CD4-positive, alpha-beta T cell treated with Interleukin-1 beta for 1 hour (primary cell): Measurements from ENCODE around the gene C19orf25.
A peak's percentile ranks its signal among the peaks of the same experiment; 100 is the strongest.

Experiments
- DNase-seq, 2 donors: peaks; one replicate each; pipeline ENCODE4 v3.0.0-alpha.2; 2020 to 2022

C19orf25 gene

DNA sequence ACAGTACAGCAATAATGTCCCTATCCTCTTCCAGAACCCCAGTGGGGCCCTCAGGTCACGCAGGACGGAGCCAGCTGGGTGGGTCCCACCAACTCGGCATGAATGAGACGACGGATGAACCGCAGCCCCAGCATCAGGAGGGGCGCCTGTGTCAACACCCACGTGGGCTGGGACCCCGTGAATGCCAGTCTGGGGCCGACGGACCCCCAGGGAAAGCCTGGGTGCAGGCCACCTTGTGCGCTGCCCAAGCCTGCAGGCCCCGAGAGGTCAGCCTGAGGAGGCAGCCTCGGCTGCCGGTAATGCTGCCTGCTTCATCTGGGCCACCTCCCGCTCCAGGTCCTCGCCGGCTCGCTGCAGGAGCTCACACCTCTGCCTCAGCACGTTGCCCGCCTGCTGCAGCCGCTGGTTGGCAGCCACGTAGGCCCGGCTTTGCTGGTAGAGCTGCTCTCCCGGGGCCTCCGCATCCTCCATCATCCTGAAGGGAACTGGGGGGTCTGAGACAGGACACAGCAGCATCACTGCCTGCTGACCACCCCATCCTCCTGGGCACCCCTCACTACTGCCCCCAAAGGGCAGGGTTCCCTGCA, 4.2 kb downstream of the C19orf25 start:
- no peak for DNase-seq

DNA sequence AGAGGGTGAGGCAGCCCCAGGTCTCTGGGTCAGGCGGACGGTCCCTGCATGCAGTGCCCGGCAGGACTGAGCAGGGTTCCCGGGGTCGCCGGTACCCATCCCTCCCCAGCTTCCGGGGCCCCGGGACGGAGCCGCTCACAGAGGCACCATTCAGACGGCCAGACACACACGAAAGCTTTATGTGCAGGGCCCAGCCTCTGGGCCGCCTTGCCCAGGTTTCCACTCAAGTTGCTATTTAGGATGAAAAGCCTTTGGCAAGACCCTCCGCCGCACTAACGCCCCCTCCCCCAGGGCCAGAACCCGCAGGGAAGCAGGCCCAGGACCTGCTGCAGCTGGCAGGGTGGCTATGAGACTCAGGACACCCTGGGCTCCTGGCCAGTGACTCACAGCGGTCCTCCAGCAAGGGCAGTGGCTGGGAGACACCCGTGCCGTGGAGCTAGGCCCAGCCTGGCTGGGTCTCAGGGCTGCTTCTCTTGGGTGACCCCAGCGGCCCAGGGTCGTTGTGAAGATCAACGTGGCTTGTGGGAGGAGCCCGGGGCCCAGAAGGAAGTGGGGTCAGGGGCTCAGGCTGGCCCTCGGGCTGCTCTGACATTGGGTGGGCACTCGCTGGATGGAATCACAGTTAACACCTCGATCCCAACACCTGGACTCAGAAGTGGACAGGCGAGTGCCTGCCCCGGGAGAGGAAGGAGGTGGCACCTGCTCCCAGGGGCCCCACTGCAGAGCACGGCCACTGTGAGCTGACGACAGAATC, 4.8 kb downstream of the C19orf25 start:
- no peak for DNase-seq

GRCh38 chr19:1473085-1473851, 5.7 kb downstream of the C19orf25 start:
- no peak for DNase-seq

DNA sequence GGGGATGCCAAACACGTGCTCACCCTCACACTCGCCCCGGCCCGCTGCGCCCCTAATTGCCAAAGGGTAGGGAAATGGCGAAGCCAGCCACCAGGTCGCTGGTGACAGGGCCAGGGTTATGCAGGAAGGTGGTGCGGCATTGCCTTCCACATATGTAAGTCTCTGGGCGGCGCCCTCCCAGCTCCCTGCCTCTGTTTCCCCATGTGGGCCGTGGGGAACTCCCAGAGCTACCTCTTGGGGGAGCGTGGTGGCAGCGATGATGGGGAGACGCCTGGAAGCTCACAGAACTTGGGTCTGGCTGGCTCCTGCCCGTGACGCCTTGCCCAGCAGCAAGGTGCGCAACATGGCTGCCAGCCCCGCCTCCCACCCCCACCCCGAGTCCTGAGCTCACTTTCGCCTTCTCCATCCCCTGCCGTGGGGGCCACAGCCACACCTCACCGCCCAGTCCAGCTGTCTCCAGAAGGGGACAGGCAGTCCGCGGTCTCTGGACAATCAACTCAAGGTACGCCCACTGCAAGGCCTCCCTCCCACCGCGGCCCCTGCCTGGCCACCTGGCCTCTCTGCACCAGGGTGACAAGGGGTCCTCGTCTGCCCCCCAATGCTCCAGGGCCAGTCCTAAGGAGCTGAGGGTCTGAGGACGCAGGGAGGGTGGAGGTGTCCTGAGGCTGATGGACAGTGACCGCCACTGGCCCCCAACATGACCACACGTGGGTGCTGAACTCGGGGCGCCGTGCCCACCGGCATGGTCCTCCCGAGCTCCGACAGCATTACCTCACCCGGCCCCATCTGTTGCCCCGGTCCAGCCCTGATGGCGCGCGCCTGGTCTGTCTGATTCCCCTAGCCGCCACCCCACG, 6.6 kb downstream of the C19orf25 start:
- DNase-seq = no peak

- DNase-seq = no peak
Observed at GRCh38 chr19:1471515-1472160, 7.4 kb downstream of the C19orf25 start.

DNA sequence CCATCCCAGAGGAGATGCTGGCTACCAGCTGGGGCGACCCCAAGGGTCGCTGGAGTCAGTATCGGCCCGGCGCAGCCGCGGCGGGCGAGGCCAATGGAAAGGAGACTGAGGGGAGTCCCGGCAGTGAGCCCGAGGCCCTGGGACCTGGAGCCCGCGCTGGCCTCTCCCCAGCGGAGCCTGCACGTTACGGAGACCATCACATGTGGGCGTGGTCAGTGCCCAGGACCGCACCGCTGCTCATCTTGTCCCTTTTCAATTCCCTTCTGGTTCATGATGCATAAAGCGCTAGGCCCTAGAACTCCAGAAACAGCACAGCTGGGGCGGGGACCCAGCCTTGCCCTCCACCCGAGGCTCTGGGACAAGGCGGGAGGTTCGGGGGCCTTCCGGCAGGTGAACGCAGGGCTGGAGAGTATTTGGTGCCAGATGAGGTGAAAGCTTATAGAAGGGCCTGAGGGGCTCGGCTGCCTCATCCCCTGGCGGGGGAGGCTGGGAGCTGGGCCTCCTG, 8.0 kb downstream of the C19orf25 start:
- DNase-seq = no peak

DNA sequence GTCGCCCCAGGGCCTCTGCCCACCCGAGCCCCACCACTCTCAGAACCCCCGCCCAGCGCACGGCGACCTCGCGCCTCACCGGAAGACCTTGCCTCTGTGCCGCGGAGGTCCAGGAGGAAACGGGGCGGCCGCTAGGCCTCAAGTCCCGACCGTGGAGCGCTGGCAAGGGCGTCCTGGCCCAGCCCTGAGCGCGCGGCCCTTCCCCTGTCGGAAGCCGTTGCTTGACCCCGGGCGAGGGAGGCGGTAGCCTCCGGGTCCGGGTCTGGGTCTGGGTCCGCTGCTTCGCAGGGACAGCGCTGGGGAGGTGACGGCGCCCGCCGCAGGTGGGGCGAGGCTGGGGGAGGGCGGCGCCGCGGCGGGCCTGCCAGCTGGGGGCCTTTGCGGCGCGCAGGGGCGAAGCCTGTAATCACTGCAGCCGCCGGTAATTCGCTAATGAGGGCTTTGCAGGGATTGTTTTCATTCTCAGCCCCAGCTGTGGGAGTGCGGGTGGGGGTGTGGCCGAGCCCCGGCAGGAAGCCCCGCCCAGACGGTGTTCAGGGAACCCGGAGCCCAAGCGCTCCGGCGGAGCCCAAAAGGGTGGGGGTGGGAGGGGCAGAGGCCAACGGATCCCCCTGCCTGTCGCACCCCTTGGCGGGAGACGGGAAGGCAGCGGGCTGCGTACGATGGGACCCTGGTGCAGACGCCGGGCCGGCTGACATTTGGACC, 8.6 kb downstream of the C19orf25 start:
- DNase-seq = peak; percentile 69 to 74

DNA sequence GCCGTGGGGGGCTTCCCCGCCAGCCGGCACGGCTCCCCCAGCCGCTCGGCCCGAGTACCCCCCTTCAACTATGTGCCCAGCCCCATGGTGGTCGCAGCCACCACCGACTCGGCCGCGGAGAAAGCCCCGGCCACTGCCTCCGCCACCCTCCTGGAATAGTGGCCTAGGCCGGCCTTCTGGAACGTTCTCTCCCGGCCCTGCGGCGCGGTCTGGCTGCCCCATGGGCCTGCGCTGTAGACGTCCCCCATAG, 9.0 kb downstream of the C19orf25 start:
- DNase-seq = no peak

DNA sequence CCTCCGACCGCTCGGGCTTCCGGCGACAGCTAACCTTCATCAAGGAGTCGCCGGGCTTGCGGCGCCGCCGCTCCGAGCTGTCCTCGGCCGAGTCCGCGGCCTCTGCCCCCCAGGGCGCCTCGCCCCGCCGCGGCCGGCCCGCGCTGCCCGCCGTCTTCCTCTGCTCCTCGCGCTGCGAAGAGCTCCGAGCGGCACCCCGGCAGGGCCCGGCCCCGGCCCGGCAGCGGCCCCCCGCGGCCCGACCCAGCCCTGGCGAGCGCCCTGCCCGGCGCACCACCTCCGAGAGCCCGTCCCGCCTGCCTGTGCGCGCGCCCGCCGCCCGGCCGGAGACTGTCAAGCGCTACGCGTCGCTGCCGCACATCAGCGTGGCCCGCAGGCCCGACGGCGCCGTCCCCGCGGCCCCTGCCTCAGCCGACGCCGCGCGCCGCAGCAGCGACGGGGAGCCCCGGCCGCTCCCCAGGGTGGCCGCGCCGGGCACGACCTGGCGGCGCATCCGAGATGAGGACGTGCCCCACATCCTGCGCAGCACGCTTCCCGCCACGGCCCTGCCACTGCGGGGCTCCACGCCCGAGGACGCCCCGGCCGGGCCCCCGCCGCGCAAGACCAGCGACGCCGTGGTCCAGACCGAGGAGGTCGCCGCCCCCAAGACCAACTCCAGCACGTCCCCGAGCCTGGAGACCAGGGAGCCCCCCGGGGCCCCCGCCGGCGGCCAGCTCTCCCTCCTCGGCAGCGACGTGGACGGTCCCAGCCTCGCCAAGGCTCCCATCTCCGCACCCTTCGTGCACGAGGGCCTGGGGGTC, 9.6 kb downstream of the C19orf25 start:
- peak in 1 of 2 donors; percentile 29 for DNase-seq

GRCh38 chr19:1468821-1469254, 10.2 kb downstream of the C19orf25 start:
- peak in 1 of 2 donors; percentile 34 for DNase-seq

DNA sequence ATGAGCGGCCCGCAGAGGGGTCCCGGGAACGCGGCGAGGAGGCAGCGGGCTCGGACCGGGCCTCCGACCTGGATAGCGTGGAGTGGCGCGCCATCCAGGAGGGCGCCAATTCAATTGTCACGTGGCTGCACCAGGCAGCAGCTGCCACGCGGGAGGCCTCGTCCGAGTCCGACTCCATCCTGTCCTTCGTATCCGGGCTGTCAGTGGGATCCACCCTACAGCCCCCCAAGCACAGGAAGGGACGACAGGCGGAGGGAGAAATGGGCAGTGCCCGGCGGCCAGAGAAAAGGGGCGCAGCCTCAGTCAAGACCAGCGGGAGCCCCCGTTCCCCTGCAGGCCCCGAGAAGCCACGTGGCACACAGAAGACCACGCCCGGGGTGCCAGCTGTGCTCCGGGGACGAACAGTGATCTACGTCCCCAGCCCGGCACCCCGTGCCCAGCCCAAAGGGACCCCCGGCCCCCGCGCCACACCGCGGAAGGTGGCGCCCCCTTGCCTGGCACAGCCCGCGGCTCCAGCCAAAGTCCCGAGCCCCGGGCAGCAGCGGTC, 10.7 kb downstream of the C19orf25 start:
- no peak for DNase-seq

DNA sequence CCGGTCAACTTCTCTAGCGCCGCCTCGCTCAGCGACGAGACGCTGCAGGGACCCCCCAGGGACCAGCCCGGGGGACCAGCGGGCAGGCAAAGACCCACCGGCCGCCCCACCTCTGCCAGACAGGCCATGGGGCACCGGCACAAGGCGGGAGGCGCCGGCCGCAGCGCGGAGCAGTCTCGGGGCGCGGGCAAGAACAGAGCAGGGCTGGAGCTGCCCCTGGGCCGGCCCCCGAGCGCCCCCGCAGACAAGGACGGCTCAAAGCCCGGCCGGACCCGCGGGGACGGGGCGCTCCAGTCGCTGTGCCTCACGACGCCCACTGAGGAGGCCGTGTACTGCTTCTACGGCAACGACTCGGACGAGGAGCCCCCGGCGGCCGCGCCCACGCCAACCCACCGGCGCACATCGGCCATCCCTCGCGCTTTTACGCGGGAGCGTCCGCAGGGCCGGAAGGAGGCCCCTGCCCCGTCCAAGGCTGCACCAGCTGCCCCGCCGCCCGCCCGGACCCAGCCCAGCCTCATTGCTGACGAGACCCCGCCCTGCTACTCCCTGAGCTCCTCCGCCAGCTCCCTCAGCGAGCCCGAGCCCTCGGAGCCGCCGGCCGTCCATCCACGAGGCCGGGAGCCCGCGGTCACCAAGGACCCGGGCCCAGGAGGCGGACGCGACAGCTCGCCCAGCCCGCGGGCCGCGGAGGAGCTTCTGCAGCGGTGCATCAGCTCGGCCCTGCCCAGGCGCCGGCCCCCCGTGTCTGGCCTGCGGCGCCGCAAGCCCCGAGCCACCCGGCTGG, 11.3 kb downstream of the C19orf25 start:
- DNase-seq = no peak

DNA sequence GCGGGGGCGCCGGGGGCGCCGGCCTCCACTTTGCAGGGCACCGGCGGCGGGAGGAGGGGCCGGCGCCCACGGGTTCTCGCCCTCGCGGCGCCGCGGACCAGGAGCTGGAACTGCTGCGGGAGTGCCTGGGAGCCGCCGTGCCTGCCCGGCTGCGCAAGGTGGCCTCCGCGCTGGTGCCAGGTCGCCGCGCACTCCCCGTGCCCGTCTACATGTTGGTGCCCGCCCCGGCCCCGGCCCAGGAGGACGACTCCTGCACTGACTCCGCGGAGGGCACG, 11.9 kb downstream of the C19orf25 start:
- DNase-seq = no peak

- no peak for DNase-seq
Observed at GRCh38 chr19:1466461-1467214, 12.4 kb downstream of the C19orf25 start.

DNA sequence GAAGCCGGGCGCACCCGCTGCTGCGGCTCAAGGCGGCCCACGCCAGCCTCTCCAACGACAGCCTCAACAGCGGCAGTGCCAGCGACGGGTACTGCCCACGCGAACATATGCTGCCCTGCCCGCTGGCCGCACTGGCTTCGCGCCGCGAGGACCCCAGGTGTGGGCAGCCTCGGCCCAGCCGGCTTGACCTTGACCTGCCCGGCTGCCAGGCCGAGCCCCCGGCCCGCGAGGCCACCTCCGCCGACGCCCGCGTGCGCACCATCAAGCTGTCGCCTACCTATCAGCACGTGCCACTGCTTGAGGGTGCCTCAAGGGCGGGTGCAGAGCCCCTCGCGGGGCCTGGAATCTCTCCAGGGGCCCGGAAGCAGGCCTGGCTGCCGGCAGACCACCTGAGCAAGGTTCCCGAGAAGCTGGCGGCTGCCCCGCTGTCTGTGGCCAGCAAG, 13.0 kb downstream of the C19orf25 start:
- no peak for DNase-seq

DNA sequence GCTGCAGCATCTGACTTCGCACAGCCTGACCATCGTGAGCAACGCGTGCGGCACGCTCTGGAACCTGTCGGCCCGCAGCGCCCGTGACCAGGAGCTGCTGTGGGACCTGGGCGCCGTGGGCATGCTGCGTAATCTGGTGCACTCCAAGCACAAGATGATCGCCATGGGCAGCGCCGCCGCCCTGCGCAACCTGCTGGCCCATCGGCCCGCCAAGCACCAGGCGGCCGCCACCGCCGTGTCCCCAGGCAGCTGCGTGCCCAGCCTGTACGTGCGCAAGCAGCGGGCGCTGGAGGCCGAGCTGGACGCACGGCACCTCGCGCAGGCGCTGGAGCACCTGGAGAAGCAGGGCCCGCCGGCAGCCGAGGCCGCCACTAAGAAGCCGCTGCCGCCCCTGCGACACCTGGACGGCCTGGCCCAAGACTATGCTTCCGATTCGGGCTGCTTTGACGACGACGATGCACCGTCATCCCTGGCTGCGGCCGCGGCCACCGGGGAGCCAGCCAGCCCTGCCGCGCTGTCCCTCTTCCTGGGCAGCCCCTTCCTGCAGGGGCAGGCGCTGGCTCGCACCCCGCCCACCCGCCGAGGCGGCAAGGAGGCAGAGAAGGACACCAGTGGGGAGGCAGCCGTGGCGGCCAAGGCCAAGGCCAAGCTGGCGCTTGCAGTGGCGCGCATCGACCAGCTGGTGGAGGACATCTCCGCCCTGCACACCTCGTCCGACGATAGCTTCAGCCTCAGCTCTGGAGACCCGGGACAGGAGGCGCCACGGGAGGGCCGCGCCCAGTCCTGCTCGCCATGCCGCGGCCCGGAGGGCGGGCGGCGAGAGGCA, 13.6 kb downstream of the C19orf25 start:
- peak in 1 of 2 donors; percentile 37 for DNase-seq

DNA sequence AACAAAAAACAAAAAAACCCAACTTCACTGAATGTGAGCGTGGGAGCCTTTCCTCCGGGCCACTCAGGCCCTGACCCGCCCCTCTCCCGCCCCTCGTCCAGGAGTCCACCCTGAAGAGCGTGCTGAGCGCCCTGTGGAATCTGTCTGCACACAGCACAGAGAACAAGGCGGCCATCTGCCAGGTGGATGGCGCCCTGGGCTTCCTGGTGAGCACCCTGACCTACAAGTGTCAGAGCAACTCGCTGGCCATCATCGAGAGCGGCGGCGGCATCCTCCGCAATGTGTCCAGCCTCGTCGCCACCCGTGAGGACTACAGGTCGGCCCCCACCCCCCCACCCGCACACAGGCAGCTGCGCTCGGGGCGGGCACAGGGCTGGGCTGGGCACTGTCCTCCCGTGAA, 17.2 kb downstream of the C19orf25 start:
- DNase-seq = no peak
